Stimulated activated CD4-positive, alpha-beta T cell treated with anti-CD3 and anti-CD28 coated beads, TNF-alpha, amount 100 ng/mL, for 48 hours (primary cell): ENCODE measurements around the gene BNIP3.
"Not testable (repeated sequence)": the region's sequence is repeated elsewhere in the genome, so short reads cannot be mapped to it uniquely, and the experiment has no call there.

Source experiments
- DNase-seq, 3 donors: peaks; one replicate each; pipeline ENCODE4 v3.0.0-alpha.2; 2020; ENCODE audit warnings: low read depth in 3 of 3

BNIP3 gene

DNA sequence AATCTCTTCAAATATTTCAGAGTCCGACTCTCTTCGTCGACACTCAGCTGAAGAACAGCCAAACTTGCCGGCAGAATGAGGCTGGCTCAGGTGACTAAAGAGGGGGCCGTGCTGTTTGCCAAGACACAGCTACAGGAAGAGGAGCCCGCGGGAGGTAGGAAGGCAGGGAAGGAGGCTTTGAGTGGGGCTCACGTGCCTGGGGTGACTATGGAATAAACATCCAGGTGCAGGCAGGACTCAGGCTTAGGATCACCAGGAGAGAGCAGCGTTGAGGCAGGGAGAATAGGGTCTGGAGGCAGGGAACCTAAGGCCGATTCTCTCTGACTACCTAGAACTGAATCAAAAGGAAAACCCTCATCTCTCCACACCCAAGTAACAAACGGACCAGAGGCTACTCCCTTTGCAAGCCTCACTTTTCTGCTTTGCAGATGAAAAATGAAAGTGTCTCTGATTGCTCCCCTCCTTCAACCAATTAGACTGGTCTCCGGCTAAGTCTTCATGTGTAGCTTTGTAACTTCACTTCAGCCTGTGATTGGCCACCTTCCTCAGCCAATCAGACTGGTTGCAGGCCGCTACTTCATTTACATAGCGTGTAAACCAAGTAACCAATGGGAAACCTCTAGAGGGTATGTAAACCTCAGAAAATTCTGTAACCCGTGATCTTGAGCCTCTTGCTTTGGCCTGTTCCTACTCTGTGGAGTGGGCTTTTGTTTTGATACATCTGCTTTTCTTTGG, 19.7 kb upstream of the BNIP3 start:
- no peak for DNase-seq

DNA sequence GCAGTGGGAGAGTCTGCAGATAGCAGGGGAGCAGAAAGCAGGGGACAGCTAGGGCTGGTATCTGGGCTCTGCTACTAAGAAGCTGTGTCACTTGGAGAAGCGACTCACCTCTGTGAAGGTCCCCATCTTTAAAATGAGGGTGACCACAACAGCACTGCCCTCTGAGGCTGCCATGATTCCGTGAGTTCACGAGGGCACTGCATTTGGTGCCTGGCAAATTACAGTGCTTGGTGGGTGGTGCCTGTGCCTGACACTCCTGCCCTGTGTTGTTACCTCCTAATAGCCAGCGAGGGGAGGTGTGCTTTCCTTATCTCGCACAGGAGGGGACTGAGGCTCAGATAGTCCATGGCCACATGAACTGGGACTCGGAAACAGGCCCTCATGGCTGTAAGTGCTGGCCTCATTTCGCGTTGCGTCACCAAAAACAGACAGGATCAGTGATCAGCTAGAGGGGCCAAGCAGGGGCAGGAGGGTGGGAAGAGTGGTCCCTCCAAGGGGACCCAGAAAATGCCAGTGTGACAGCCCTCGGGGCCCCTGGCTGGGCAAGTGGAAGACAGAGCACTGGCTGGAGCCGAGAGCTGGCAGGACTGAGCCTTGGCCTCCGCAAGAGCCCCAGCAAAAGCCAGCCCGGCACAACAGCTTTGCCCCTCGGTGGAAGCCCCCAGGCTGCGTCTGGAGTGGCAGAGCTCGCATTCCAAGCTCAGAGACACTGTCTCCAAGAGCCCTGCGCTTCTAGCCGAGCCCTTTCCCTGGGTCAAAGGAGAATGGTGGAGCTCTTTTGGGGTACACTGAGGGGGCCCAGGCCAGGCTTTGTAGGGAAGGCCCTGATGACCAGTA, 17.3 kb upstream of the BNIP3 start:
- DNase-seq, result no peak

DNA sequence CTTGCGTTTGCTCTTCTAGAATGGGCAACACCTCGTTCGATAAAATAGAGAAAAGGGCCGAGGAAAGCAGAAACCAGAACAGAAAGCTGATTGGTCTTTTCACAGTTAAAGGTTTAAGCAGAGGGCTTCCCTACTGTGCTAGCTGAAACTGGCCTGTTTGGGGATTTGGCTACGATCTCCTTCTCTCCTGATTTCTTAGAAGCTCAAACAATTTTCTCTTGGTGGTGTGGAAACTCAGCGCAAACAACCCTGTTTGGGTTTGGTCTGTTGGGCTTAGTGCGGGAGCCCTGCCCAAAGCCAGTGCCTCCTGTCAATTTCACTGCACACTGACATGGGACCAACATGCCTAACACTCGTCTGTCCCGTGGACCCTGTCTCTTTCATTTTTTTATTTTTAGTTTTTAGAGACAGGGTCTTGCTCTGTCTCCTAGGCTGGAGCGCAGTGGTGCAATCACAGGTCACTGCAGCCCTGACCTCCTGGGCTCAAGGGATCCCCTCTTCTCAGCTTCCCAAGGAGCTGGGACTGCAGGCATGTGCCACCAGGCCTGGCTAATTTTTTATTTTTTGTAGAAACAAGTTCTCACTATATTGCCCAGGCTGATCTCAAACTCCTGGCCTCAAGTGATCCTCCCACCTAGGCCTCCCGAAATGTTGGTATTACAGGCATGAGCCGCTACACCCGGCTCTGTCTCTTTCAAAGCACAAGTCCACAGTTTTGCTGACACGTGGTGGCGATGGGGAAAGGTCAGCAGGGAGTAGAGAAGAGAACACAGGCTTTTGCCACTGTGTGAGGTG, 16.5 kb upstream of the BNIP3 start:
- DNase-seq, result no peak

DNA sequence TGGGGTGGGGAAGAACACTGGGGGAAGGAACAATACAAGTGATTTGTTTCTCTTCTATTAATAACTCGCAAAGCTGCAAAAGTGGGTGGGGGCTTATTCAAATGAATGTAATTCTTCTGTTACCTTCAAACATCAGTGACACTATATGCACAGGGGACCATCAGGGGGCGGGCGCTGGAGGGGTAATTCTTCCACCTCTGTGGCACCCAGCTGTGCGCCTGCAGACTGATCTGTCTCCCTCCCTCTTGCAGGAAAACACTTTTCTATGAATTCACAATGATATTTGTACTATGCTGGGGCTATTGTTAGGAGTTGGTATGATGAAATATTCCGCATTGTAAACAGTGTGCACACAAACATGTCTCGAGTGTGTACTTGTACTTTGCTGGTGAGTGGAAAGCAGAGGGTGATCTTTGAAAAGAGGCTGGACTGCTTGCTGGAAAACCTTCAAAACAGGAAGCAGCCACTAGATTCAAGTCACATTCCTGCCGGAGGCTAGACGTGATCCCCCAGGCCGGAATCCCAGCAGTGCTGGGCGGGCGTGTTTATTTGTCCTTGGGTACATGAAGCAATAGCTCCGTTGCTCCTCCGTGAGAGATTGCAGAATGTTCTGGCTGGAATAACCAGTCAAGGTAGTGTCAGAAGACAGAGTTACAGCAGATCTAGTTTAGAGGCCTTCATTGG, 15.8 kb upstream of the BNIP3 start:
- no peak for DNase-seq

DNA sequence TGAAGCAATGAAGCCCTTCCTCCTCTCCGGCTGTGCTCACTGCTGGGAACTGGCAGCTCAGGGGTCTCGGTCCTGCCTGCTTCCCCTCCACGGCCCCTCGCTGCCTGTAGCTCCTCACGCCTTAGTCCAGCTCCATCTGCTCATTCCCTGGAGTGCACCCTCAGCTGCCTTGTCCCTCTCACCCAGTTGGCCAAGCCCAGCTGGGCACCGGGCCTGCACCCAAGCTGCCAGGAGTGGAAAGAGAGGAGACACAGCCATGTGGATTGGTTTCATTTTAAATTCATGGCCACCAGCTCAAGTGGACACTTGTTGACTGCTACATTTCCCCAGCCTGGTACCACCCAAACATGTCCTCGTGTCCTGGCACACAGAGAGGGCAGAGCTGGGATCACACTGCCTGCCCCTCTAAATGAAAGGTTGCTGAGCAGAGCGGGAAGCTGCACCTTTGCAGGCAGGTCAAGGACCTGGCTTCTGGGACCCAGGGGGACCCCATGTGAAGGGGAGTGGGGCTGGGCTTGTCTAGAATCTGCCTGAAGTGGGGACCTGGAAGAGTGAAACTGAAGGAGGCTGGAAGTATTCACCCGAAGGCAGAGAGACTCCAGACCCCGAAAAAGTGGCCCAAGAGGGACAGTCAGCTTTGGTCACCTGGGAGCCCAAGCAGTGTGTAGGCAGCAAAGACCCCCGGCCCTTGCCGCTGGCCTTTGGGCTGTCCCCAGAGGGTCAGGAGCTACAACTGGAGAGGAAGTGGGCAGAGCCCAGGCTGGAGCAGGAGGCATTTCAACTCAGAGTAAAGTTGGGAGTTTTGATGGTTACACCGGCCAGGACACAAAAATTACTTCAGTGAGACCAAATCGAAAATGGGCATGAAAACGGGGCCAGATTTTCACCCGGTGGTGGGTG, 15.0 kb upstream of the BNIP3 start:
- no peak for DNase-seq

DNA sequence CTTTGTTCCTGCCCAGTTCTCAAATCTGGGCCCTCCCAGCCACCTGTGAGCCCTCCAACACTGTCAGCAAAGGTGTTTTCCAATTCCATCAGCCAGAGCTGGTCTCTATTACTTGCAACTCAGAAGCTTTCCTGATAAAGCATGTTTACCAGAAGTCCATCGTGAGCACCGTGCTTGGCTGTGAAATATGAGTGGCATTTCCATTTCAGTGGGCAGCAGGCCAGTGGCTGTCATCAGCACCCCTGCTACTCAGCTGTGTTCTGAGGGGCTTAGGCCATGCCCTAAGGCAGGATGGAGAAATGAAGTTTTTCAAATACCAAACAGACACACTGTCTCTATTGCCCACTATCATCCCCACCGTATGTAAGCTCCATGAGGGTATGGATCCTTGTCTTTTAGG, 12.7 kb upstream of the BNIP3 start:
- no peak for DNase-seq

DNA sequence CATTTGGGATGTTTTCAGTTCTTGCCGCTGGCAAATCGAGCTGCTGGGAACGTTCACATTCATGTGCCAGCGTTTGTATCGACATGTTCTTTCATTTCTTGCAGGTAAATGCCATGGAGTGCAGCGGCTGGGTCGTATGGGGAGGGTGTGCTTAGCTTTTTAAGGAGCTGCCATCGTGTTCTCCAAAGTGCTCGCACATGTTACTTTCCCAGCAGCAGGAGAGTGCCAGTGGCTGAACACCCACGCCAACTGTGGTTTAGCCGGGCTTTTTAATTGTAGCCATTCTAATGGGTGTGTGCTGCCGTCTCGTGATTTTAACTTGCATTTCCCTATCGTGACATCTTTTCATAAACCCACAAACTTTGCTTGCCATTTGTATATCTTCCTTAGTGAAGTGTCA, 11.6 kb upstream of the BNIP3 start:
- no peak for DNase-seq

DNA sequence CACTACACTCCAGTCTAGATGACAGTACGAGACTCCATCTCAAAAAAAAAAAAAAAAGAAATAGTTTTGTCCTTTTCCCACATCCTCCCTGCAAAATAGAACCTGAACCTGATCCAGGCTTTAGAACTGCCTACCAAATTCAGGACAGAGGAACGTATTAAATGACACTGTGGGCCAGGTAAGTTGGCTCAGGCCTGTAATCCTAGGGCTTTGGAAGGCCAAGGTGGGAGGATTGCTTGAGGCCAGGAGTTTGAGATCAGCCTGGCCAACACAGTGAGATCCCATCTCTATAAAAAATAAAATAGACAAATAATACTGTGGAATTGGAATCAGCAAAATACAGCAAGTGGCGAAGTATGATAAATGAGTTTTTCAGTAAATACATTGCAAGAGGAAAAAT, 10.0 kb upstream of the BNIP3 start:
- DNase-seq, result no peak

DNA sequence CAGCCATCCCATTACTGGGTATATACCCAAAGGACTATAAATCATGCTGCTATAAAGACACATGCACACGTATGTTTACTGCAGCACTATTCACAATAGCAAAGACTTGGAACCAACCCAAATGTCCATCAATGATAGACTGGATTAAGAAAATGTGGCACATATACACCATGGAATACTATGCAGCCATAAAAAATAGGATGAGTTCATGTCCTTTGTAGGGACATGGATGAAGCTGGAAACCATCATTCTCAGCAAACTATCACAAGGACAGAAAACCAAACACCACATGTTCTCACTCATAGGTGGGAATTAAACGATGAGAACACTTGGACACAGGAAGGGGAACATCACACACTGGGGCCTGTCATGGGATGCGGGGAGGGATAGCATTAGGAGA, 6.1 kb upstream of the BNIP3 start:
- not testable (repeated sequence) for DNase-seq

DNA sequence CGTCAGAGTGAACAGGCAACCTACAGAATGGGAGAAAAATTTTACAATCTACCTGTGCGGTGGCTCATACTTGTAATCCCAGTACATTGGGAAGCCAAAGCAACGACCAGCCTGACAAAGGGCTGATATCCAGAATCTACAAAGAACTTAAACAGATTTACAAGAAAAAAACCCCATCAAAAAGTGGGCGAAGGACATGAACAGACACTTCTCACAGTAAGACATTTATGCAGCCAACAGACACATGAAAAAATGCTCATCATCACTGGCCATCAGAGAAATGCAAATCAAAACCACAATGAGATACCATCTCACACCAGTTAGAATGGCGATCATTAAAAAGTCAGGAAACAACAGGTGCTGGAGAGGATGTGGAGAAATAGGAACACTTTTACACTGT, 5.6 kb upstream of the BNIP3 start:
- not testable (repeated sequence) for DNase-seq

DNA sequence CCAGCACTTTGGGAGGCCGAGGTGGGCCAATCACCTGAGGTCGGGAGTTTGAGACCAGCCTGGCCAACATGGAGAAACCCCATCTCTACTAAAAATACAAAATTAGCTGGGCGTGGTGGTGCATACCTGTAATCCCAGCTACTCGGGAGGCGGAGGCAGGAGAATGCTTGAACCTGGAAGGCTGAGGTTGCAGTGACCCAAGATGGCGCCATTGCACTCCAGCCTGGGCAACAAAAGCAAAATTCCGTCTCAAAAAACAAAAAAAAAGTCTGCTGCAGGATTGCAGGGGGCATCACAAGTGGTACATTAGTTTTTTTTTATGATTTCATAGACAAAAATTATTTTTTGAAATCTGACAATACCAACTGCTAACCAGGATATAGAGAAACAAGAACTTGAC, 5.1 kb upstream of the BNIP3 start:
- DNase-seq, result not testable (repeated sequence)

DNA sequence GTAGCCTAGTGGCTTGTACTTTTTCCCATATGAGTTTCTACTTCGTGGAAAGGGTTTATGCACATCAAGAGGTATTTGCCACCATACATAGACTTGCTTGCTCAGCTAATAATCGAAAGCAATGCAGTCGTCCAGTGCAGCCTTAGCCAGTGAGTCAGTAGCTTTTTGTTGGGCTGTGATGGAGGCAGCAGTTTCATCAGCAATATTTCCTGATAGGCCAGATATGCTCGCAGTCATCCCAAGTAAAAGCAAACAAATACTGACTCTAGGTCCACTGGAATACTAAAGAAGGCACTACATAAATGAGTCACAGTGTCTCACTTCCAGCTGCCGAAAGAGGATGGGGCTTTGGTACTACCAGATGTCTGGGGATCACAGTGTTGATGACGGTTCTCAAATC, 2.1 kb upstream of the BNIP3 start:
- no peak for DNase-seq

DNA sequence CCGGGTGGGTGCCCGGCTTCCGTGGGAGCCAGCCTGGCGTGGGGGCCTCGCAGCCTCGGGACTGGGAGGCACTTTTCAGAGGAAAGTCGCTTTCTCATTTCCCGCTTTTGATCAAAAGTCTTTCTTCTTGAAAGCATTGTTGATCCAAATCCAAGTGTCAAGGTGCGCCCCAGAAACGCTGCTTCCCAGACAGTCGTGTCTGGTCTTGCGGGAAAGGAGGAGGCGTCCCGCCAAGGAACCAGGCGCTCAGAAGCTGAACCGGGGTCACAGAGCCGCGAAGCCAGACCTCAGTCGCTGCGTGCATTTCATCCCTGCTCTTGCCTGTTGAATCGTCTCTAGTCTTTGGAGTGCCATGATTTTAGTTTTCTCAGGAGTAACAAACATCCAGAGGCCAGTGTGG, 1.1 kb upstream of the BNIP3 start:
- no peak for DNase-seq

DNA sequence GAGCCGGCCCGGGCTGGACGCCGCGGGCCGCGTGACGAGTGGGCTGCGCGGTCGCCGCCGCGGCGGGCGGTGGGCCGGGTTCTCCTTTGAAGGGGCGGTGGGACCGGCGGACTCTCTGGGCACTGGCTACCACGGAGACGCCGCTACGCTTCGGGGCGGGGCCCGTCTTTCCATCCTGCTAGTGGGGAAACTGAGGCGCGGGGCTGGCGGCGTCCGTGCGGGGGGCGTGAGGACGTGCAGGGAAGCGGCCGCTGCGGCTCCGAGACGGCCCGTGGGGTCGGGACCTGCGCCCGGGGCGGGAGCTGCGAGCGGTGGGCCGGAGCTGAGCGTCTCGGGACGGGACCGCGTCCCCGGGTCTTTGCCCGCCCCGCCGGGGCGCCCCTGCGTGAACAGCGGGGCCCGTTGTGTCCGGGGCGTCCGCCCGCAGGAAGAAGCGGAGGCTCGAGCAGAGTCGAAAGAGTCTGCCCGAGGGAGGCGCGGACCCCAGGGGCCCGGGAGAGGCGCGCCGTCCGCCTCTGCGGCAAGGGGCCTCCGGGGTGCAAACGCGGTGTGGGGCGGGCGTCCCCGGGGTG, 548 bp upstream of the BNIP3 start:
- DNase-seq, result no peak

DNA sequence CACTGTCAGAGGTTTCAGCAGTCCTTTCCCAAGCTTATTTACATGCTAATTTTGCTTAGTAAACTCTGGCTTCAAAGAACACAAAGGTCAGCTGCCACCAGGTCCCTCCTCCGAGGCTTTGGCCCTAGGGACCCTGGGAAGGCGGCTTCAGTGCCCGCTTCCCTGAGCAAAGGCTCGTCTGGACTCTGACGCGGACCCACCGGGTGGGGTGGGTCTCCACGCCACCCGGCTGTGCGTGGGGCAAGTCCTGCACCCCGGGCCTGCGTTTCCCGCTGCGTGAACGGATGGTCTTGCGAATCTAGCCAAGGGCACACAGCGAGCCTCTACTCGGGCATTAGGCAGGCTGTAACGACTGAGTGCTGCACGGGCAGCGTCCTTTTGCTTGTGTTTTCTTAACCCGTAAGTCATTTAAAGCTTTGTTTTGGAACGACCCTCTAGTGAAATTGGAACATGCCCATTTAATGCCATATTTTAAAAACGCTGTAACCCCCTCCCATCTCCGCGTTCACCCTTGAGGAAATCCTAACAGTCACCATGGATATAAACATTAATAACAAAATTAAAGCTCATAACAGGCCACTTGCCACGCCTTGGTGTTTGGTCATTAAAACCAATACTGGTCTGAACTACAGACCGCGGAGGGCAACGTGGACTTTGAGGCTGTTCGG, 828 bp downstream of the BNIP3 start:
- DNase-seq, result no peak

DNA sequence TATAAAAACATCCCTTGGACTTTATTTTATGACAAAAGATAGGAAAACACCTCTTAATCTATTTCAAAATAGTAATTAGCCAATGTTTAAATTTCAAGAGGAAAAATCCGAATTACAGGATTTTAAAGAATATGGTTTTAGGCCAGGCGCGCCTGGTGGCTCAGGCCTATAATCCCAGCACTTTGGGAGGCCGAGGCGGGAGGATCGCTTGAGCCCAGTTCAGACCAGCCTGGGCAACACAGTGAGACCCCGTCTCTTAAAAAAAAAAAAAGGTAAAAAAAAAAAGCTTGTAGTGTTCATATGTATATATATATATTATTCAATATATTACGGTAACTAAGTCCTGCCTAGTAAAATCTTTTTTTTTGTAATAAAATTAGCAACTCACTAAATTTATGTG, 1.4 kb downstream of the BNIP3 start:
- no peak for DNase-seq

DNA sequence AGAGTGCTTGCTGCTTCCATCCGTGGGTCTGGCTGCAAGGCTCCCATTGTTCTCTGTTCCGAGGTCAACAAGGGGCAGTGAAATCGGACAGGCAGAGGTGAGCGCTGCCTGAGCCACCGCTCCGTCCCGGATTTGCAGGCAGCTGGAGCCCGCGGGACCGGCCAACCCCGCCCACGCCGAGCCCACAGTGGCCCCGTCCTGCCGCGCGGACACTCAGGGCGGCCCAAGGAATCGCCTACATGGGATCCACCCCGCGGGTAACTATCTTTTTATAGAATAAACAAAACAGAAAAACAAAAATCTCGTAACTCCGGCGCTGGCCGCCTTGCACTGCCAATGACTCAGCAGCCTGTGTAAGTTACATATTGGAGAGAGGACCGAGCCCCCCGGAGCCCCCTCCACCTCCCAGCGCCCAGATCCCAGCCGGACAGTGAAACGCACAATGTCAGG, 1.9 kb downstream of the BNIP3 start:
- no peak for DNase-seq

DNA sequence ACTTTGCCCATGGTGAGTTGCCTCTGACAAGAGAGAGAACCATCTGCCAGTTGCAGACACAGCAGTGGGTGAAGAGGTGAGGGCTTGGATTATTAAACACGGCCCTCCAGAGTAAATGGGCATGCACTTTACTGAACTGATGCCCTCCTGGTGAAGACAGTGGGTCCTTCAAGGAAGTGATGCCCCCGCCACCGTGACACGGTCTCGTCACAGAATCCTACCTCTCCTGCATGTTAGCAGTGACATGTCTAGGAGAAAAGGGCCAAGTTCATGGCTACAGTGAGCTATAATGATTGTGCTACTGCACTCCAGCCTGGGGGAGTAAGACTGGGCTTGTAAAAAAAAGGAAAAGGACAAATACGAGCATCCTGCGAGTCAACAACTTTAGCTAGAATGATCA, 2.4 kb downstream of the BNIP3 start:
- no peak for DNase-seq

DNA sequence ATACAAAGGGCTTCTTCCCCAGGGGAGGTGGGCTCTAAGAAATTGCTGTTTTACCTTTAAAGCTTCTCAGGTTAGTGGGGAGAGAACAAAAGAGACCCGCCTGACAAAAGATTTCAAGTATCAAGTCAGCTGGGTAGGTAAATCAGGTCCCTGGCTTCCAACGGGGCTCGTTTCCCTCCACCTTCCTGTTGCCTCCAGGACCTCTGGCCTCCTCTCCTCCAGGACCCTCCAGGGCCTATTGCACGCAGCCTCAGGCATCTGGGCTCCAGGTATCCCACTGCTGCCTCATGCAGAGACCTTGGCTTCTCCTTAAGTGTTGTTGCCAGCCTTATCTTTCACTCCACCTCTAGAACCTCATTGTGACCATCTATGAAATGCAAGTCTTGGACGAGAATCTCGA, 2.9 kb downstream of the BNIP3 start:
- no peak for DNase-seq

DNA sequence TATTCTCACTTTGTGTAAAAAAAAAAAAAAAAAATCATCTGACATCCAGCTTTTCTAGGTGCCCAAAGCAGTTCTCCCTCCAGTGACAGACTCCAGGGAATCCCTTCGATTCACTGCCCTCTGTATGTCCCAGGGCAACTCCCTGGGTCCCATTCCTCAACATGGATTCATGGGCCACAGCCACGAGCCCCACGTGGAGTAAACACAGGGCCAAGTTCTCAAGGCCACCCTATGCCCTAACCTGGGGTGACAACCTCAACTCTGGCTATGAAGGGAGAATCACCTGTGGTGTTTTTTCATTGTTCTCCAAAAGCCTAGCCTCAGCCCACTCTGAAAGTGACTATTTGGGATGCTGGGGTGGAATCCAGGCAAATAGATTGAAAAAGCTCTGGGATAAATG, 3.4 kb downstream of the BNIP3 start:
- no peak for DNase-seq
